GM12874 (cell line): ENCODE data around the gene SLC26A2.

Experiments used
- CTCF ChIP-seq: IDR thresholded peaks from 2 replicates; pipeline ENCODE4 v1.5.1; 2011; ENCODE audit warnings: low read depth, mild to moderate bottlenecking, control low read depth, low read length, moderate library complexity; ENCODE audit not compliant: insufficient read depth

The SLC26A2 gene

GRCh38 chr5:149979896-149980295, 19.3 kb downstream of the SLC26A2 start:
- TF ChIP-seq CTCF, result no peak

GRCh38 chr5:149981206-149981605, 20.6 kb downstream of the SLC26A2 start:
- no peak for TF ChIP-seq CTCF

GRCh38 chr5:149982505-149982904, 21.9 kb downstream of the SLC26A2 start:
- TF ChIP-seq CTCF, result no peak

GRCh38 chr5:149988126-149988525, 27.6 kb downstream of the SLC26A2 start:
- TF ChIP-seq CTCF, result no peak

GRCh38 chr5:149990518-149991376, 30.2 kb downstream of the SLC26A2 start:
- TF ChIP-seq CTCF, result peak; percentile 81

GRCh38 chr5:149993471-149993870, 32.9 kb downstream of the SLC26A2 start:
- TF ChIP-seq CTCF, result no peak

GRCh38 chr5:149995385-149996204, 35.0 kb downstream of the SLC26A2 start:
- TF ChIP-seq CTCF, result no peak
